Endothelial cell of umbilical vein (primary cell): ENCODE results near the gene SUMF1. TPM values are rescaled to one million over a fixed set of nuclear protein-coding genes. Genes with fewer than 3 reads are reported as not detected.

Experiments
- BruUV-seq: library from RNA; stranded (reverse); fragments of 400-500 nt; replicated peaks from 2 replicates; lab custom pipeline; 2021; lab: Mats Ljungman, UMichigan
- CTCF ChIA-PET: fragments of 300-600, 350-600 bp; sonication (Branson Sonifier 250); formaldehyde crosslinking; loops from one replicate; lab custom pipeline; 2021; ENCODE audit warnings: antibody characterized with exemption, inconsistent platforms; lab: Charles Lee
- POLR2A ChIA-PET: fragments of 300-600, 350-600 bp; sonication (Branson Sonifier 250); formaldehyde crosslinking; loops from one replicate; lab custom pipeline; 2021; ENCODE audit warnings: antibody characterized with exemption, inconsistent platforms; lab: Charles Lee
- DNase-seq: peaks from one replicate; pipeline ENCODE4 v3.0.0-alpha.2; 2011; ENCODE audit warnings: low read depth, low spot score
- FAIRE-seq: peaks from 2 replicates; lab custom pipeline; 2011; peaks lifted over from hg19 to GRCh38; lab: Jason Lieb, UNC
- H2AFZ ChIP-seq: 2 replicates; pipeline ENCODE4 v1.6.0; 2012; ENCODE audit warnings: low read depth, low read length, control low read depth, inconsistent platforms
- H3K27ac ChIP-seq: 2 replicates; pipeline ENCODE4 v1.5.1; 2011; ENCODE audit warnings: low read depth, mild to moderate bottlenecking, control low read depth, low read length, moderate library complexity; ENCODE audit not compliant: insufficient read depth
- H3K27me3 ChIP-seq, 2 experiments: 2 replicates each; pipeline versions ENCODE4 v1.6.0 to v1.6.1; 2011; ENCODE audit warnings: low read length in 2 of 2, mixed read lengths in 1 of 2; ENCODE audit not compliant: control insufficient read depth in 2 of 2, insufficient read depth in 2 of 2
- H3K36me3 ChIP-seq, 2 experiments: 2 replicates in 1 of 2; 3 replicates in 1 of 2; pipeline ENCODE4 v1.5.1; 2011; ENCODE audit warnings: low read length in 2 of 2, mild to moderate bottlenecking in 1 of 2, moderate library complexity in 1 of 2; ENCODE audit not compliant: control insufficient read depth in 2 of 2, insufficient read depth in 2 of 2; ENCODE audit errors: extremely low read depth in 1 of 2
- H3K4me1 ChIP-seq: 3 replicates; pipeline ENCODE4 v1.5.1; 2011; ENCODE audit warnings: mild to moderate bottlenecking, low read length; ENCODE audit not compliant: control insufficient read depth, insufficient read depth; ENCODE audit errors: extremely low read depth
- H3K4me2 ChIP-seq: 2 replicates; pipeline ENCODE4 v1.6.1; 2011; ENCODE audit warnings: low read length, control low read depth, mixed read lengths; ENCODE audit not compliant: insufficient read depth
- H3K4me3 ChIP-seq, 3 experiments: fragments of 200-600 bp in 1 of 3; sonication (generic), shearing (Covaris generic) in 1 of 3; replicated peaks in 1 of 3; 2 replicates each; pipeline ENCODE4 v1.5.1; 2011 to 2016; ENCODE audit warnings: control low read depth in 3 of 3, low read length in 3 of 3, mild to moderate bottlenecking in 2 of 3, inconsistent platforms in 1 of 3, low read depth in 1 of 3, moderate library complexity in 1 of 3; ENCODE audit not compliant: insufficient read depth in 1 of 3
- H3K79me2 ChIP-seq: 2 replicates; pipeline ENCODE4 v1.6.0; 2012; ENCODE audit warnings: low read length, inconsistent platforms; ENCODE audit not compliant: control insufficient read depth, insufficient read depth
- H3K9ac ChIP-seq: replicated peaks from 2 replicates; pipeline ENCODE3; 2011; ENCODE audit warnings: low read length, control low read depth; ENCODE audit not compliant: insufficient read depth; ENCODE audit errors: extremely low read depth
- H3K9me1 ChIP-seq: replicated peaks from 3 replicates; pipeline ENCODE4 v1.6.0; 2011; ENCODE audit warnings: mild to moderate bottlenecking, low read length; ENCODE audit not compliant: control insufficient read depth, insufficient read depth; ENCODE audit errors: extremely low read depth
- H3K9me3 ChIP-seq: replicated peaks from 2 replicates; pipeline ENCODE4 v1.5.1; 2012; ENCODE audit warnings: low read length, inconsistent platforms; ENCODE audit not compliant: control insufficient read depth, insufficient read depth
- H4K20me1 ChIP-seq: replicated peaks from 2 replicates; pipeline ENCODE3; 2011; ENCODE audit warnings: mild to moderate bottlenecking, low read length; ENCODE audit not compliant: control insufficient read depth, insufficient read depth; ENCODE audit errors: extremely low read depth
- EZH2 ChIP-seq: IDR thresholded peaks from 2 replicates; pipeline ENCODE4 v1.6.1; 2012; ENCODE audit warnings: borderline replicate concordance, low read depth, mild to moderate bottlenecking, moderate library complexity, low read length, inconsistent platforms; ENCODE audit not compliant: severe bottlenecking
- FOS ChIP-seq: IDR thresholded peaks from 2 replicates; pipeline ENCODE4 v1.6.1; 2011; ENCODE audit warnings: mild to moderate bottlenecking, low read length, moderate library complexity, borderline replicate concordance; ENCODE audit not compliant: insufficient read depth
- GATA2 ChIP-seq: IDR thresholded peaks from 2 replicates; pipeline ENCODE4 v1.7.0; 2011; ENCODE audit warnings: low read depth, mild to moderate bottlenecking, moderate library complexity, mixed read lengths, low read length; ENCODE audit not compliant: insufficient read length, insufficient read depth
- JUN ChIP-seq: IDR thresholded peaks from 2 replicates; pipeline ENCODE4 v1.6.1; 2011; ENCODE audit warnings: borderline replicate concordance, low read depth; ENCODE audit not compliant: insufficient read length, insufficient read depth
- MYC ChIP-seq: IDR thresholded peaks from one replicate; pipeline ENCODE4 v1.6.1; 2011; ENCODE audit warnings: mild to moderate bottlenecking, low read depth, low read length
- POLR2A ChIP-seq: IDR thresholded peaks from 2 replicates; pipeline ENCODE4 v1.6.1; 2012; ENCODE audit warnings: low read depth, mild to moderate bottlenecking, control low read depth, low read length
- POLR2AphosphoS5 ChIP-seq: IDR thresholded peaks from 2 replicates; pipeline ENCODE4 v1.6.1; 2012; ENCODE audit warnings: low read depth, mild to moderate bottlenecking, control low read depth, low read length, moderate library complexity; ENCODE audit not compliant: insufficient read depth
- dilution Hi-C: fragments of 300-500 bp; cut with MboI; formaldehyde crosslinking; loops from one replicate; pipeline ENCODE4 v1.15.0; 2019; ENCODE audit warnings: low sequenced_read_pairs; ENCODE audit not compliant: extremely low pct_ligation_motif_present
- intact Hi-C: fragments of 100-400 bp; cut with micrococcal nuclease; formaldehyde crosslinking; loops from one replicate; pipeline ENCODE4 v1.10.0; 2022
- polyA plus RNA-seq, 4 experiments: library from polyadenylated mRNA; depleted of rRNA in 3 of 4; stranded (reverse) in 3 of 4; unstranded in 1 of 4; fragments of >200 nt; gene quantifications; 2 replicates each; pipeline versions ENCODE4 v1.2.1 to v1.2.3, GENCODE V29; 2011 to 2012; ENCODE audit warnings: missing spikeins in 1 of 4
- total RNA-seq: library from RNA; stranded (reverse); gene quantifications from 2 replicates; pipeline ENCODE4 v1.2.3, GENCODE V29; 2021
- TF ChIP-seq, protein P1 (sequence below), 2 donors: IDR thresholded peaks; 1 replicate in 1 of 2; 2 replicates in 1 of 2; pipeline ENCODE4 v1.5.1; 2011; ENCODE audit warnings: low read length in 2 of 2, mild to moderate bottlenecking in 2 of 2, moderate library complexity in 2 of 2, control low read depth in 1 of 2, inconsistent platforms in 1 of 2, low read depth in 1 of 2; ENCODE audit not compliant: insufficient read depth in 1 of 2; ENCODE audit errors: extremely low read depth in 1 of 2
- TF ChIP-seq, protein P2 (sequence below): IDR thresholded peaks from 2 replicates; pipeline ENCODE4 v1.6.1; 2011; ENCODE audit not compliant: insufficient read depth, insufficient read length

Gene SUMF1
- total and polyA plus RNA-seq, 2 donors (not counting 3 experiments of a cell fraction or from before 2014, with no cell fraction given), result 31.5 to 46.8 TPM

DNA sequence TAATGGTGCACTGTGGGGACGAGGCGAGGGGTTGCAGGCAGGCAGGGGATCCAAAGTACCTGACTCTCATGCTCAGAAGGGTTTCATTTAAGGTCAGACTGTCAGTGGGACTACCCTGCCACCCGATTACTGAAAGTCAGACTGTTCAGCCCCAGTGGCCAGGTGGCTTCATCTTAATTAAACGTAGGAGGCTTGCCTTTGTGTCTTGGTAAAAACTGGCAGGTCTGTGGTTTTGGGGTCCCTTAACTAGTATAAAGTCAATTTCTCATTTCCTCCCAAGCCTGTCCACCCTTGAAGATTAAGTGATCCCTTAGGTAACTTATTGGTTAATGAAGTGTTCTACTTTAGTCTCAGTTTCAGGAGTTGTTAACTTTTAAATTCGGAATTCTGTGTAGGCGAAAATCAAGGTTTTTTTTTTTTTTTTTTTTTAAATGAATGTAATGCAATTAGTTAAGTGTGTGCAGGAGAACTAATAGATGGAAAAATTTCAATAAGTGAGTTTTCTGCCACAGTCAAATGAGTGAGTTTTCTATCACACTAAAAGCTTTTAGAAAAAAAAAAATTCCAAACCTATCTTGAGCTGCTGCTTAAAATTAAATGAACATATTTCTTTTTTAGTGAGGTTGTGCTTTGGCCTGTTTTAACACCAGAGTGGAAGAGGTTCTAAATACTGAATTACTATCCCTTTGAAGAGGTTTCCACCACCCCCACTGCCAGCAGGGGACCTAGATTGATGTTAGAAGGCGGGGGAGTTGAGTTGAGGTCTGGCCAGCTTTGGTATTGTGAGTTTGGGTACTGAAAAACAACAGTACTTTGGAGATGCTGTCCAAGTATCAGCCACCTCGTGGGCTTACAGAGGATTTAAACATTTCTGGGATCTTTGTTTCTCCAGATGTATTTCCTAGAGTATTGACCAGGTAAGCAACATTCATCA lies 41.2 kb upstream of the SUMF1 start:
- intact Hi-C loops (no loop called here), dilution Hi-C loops (no loop called here)
- Histone ChIP-seq H4K20me1 (no peaks in the 10 kb centered on the region), H3K27ac (no peak overlapping the region), H3K9ac (no peak overlapping the region), H3K4me1 (peaks cover 3% of the 10 kb centered on the region), H2AFZ (no peak overlapping the region), H3K4me3 (no peak overlapping the region), H3K4me2 (no peak overlapping the region), H3K79me2 (no peaks in the 10 kb centered on the region), H3K36me3 (no peaks in the 10 kb centered on the region), H3K9me3 (no peaks in the 10 kb centered on the region), H3K27me3 (no peaks in the 10 kb centered on the region), H3K9me1 (no peaks in the 10 kb centered on the region)
- BruUV-seq, result no TSS peak
- no peak for TF ChIP-seq JUN
- TF ChIP-seq EZH2, result no peak
- TF ChIP-seq FOS, result no peak
- TF ChIP-seq, protein P1, sequence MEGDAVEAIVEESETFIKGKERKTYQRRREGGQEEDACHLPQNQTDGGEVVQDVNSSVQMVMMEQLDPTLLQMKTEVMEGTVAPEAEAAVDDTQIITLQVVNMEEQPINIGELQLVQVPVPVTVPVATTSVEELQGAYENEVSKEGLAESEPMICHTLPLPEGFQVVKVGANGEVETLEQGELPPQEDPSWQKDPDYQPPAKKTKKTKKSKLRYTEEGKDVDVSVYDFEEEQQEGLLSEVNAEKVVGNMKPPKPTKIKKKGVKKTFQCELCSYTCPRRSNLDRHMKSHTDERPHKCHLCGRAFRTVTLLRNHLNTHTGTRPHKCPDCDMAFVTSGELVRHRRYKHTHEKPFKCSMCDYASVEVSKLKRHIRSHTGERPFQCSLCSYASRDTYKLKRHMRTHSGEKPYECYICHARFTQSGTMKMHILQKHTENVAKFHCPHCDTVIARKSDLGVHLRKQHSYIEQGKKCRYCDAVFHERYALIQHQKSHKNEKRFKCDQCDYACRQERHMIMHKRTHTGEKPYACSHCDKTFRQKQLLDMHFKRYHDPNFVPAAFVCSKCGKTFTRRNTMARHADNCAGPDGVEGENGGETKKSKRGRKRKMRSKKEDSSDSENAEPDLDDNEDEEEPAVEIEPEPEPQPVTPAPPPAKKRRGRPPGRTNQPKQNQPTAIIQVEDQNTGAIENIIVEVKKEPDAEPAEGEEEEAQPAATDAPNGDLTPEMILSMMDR (IDR thresholded peaks at IDR 0.05; ENCODE audit: extremely low read depth in 1 of 2, insufficient read depth in 1 of 2, low read depth in 1 of 2, low read length in 2 of 2), result no peak
- no peak for TF ChIP-seq GATA2
- no peak for TF ChIP-seq POLR2A
- TF ChIP-seq MYC, result no peak
- TF ChIP-seq, protein P2, sequence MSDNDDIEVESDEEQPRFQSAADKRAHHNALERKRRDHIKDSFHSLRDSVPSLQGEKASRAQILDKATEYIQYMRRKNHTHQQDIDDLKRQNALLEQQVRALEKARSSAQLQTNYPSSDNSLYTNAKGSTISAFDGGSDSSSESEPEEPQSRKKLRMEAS, result no peak
- TF ChIP-seq POLR2AphosphoS5, result no peak
- ChIA-PET POLR2A (interaction anchor here (0.5 kb wide), 1 partner anchor 67 kb away, joined by 3 read pairs; no protein-coding TSS in a partner anchor), CTCF (interaction anchor here (1.0 to 3.5 kb wide), 2 partner anchors 125 to 158 kb away, joined by 3 to 10 read pairs; no protein-coding TSS in a partner anchor)
- DNase-seq (no peak), FAIRE-seq (no peak)
